Activated CD8-positive, alpha-beta T cell treated with anti-CD3 and anti-CD28 coated beads for 36 hours (primary cell): Measurements from ENCODE around the gene PTPRD. TPM values are rescaled to one million over a fixed set of nuclear protein-coding genes. Genes with fewer than 3 reads are reported as not detected.

Experiments used
- ATAC-seq: fragments of 200-7000 bp; cut with Tn5 transposase; one replicate; pipeline ENCODE4 v1.10.0; 2021; ENCODE audit warnings: mild to moderate bottlenecking, moderate library complexity
- CTCF ChIA-PET: fragments of 350-600 bp; sonication (Branson Sonifier 250); formaldehyde crosslinking; loops from one replicate; lab custom pipeline; 2021; ENCODE audit warnings: antibody characterized with exemption; lab: Charles Lee
- POLR2A ChIA-PET: fragments of 350-600 bp; sonication (Branson Sonifier 250); formaldehyde crosslinking; loops from one replicate; lab custom pipeline; 2021; ENCODE audit warnings: antibody characterized with exemption; lab: Charles Lee
- DNase-seq: peaks from one replicate; pipeline ENCODE4 v3.0.0-alpha.2; 2020
- H3K27ac Mint-ChIP-seq: one replicate; pipeline ENCODE4 v1.8.0; 2021; ENCODE audit warnings: mild to moderate bottlenecking, mixed read lengths
- H3K27me3 Mint-ChIP-seq: one replicate; pipeline ENCODE4 v1.8.0; 2021; ENCODE audit warnings: mixed read lengths
- H3K36me3 Mint-ChIP-seq: one replicate; pipeline ENCODE4 v1.8.0; 2021; ENCODE audit warnings: low read depth, mixed read lengths
- H3K4me1 Mint-ChIP-seq: one replicate; pipeline ENCODE4 v1.8.0; 2021; ENCODE audit warnings: low read depth, mixed read lengths
- H3K4me3 Mint-ChIP-seq: one replicate; pipeline ENCODE4 v1.8.0; 2021; ENCODE audit warnings: mild to moderate bottlenecking, moderate library complexity, mixed read lengths
- H3K9me3 Mint-ChIP-seq: one replicate; pipeline ENCODE4 v1.8.0; 2021; ENCODE audit warnings: mixed read lengths
- CTCF ChIP-seq: fragments of 200-600 bp; IDR thresholded peaks from one replicate; pipeline ENCODE4 v1.8.0; 2022; ENCODE audit warnings: antibody characterized with exemption, mild to moderate bottlenecking
- intact Hi-C: fragments of 100-400 bp; cut with micrococcal nuclease; formaldehyde crosslinking; loops from one replicate; pipeline ENCODE4 v1.10.0; 2022
- total RNA-seq, 2 experiments: library from RNA; stranded (reverse); gene quantifications; one replicate each; pipeline ENCODE4 v1.2.3, GENCODE V29; 2021

The PTPRD gene
- total RNA-seq, 2 experiments from 2014 or later = not detected

- intact Hi-C loops = no loop called here
- CTCF ChIA-PET = no interaction called here
- Mint-ChIP-seq H3K4me3 (no peak overlapping the region), H3K27me3 (no peaks in the 10 kb centered on the region), H3K27ac (no peak overlapping the region), H3K9me3 (no peaks in the 10 kb centered on the region), H3K4me1 (no peaks in the 10 kb centered on the region), H3K36me3 (no peaks in the 10 kb centered on the region)
- POLR2A ChIA-PET = no interaction called here
- DNase-seq (no peak), ATAC-seq (no peak)
- no peak for TF ChIP-seq CTCF
These were observed 1916.3 kb downstream of the PTPRD start for GRCh38 chr9:8696516-8696915.

- ATAC-seq (no peak), DNase-seq (no peak)
- H3K4me3 Mint-ChIP-seq = no peak overlapping the region
- ChIA-PET CTCF (no interaction called here), POLR2A (no interaction called here)
- no peaks in the 10 kb centered on the region for H3K36me3 Mint-ChIP-seq
- no peak for TF ChIP-seq CTCF
- H3K9me3 Mint-ChIP-seq = no peaks in the 10 kb centered on the region
- no peak overlapping the region for H3K27ac Mint-ChIP-seq
- no peaks in the 10 kb centered on the region for H3K27me3 Mint-ChIP-seq
- no peaks in the 10 kb centered on the region for H3K4me1 Mint-ChIP-seq
- intact Hi-C loops = no loop called here
These were observed 1917.7 kb downstream of the PTPRD start for GRCh38 chr9:8694983-8695588.

- Mint-ChIP-seq H3K9me3 (no peaks in the 10 kb centered on the region), H3K4me3 (no peak overlapping the region), H3K27me3 (no peaks in the 10 kb centered on the region), H3K27ac (no peak overlapping the region), H3K36me3 (no peaks in the 10 kb centered on the region), H3K4me1 (no peaks in the 10 kb centered on the region)
- ATAC-seq (no peak), DNase-seq (no peak)
- no peak for TF ChIP-seq CTCF
- CTCF ChIA-PET = no interaction called here
- intact Hi-C loops = no loop called here
- POLR2A ChIA-PET = no interaction called here
These were observed 1919.3 kb downstream of the PTPRD start for GRCh38 chr9:8693464-8693863.

- DNase-seq (no peak), ATAC-seq (no peak)
- H3K4me3 Mint-ChIP-seq = no peak overlapping the region
- CTCF ChIA-PET = no interaction called here
- no peak overlapping the region for H3K27ac Mint-ChIP-seq
- H3K4me1 Mint-ChIP-seq = no peaks in the 10 kb centered on the region
- H3K36me3 Mint-ChIP-seq = no peaks in the 10 kb centered on the region
- no peaks in the 10 kb centered on the region for H3K9me3 Mint-ChIP-seq
- intact Hi-C loops = no loop called here
- H3K27me3 Mint-ChIP-seq = no peaks in the 10 kb centered on the region
- no peak for TF ChIP-seq CTCF
- POLR2A ChIA-PET = no interaction called here
These were observed 1926.3 kb downstream of the PTPRD start for GRCh38 chr9:8686516-8686915.

DNA sequence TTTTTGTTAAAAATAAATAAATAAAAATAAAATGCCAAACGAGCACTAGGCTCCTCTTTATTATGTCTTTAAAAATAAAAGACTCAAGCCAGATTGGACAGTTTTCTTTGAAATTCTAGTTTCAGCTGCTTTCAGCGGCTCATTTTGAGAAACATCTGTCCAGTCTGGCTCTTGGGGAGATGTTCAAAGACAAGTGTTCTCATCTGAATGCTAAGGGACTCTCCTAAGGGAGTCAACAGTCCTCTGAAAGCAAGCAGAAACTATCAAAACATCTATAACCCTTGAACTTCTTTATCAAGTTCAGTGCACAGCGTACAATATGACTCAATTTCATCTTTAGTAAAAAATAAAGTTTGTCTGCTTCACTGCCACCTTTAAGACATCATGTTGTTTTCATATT lies 1927.0 kb downstream of the PTPRD start:
- ATAC-seq (no peak), DNase-seq (no peak)
- CTCF ChIA-PET = no interaction called here
- no peaks in the 10 kb centered on the region for H3K9me3 Mint-ChIP-seq
- TF ChIP-seq CTCF = no peak
- intact Hi-C loops = no loop called here
- H3K4me3 Mint-ChIP-seq = no peak overlapping the region
- no peak overlapping the region for H3K27ac Mint-ChIP-seq
- no peaks in the 10 kb centered on the region for H3K27me3 Mint-ChIP-seq
- no peaks in the 10 kb centered on the region for H3K36me3 Mint-ChIP-seq
- H3K4me1 Mint-ChIP-seq = no peaks in the 10 kb centered on the region
- POLR2A ChIA-PET = no interaction called here
